ENCODE measurements around the gene FNBP1L.

Gene FNBP1L

GRCh38 chr1:93437976-93438605 lies 9.8 kb upstream of the FNBP1L start:
- peak; percentile 72 for TF ChIP-seq CTCF (IDR thresholded peaks at IDR 0.05)

GRCh38 chr1:93438716-93439115 lies 9.2 kb upstream of the FNBP1L start:
- no peak for TF ChIP-seq CTCF (IDR thresholded peaks at IDR 0.05)

- no peak for TF ChIP-seq CTCF (IDR thresholded peaks at IDR 0.05)
Observed at GRCh38 chr1:93440272-93440671, 7.6 kb upstream of the FNBP1L start.

GRCh38 chr1:93440706-93441105 lies 7.2 kb upstream of the FNBP1L start:
- TF ChIP-seq CTCF (IDR thresholded peaks at IDR 0.05), result no peak

GRCh38 chr1:93441589-93441988 lies 6.3 kb upstream of the FNBP1L start:
- no peak for TF ChIP-seq CTCF (IDR thresholded peaks at IDR 0.05)

GRCh38 chr1:93442008-93442666 lies 5.8 kb upstream of the FNBP1L start:
- TF ChIP-seq CTCF (IDR thresholded peaks at IDR 0.05), result no peak

- TF ChIP-seq CTCF (IDR thresholded peaks at IDR 0.05), result no peak
Observed at GRCh38 chr1:93442741-93443140, 5.2 kb upstream of the FNBP1L start.
